MM.1S (cell line): ENCODE results near the gene RPP40.

Source experiments
- EZH2 ChIP-seq: fragments of 300-600 bp; sonication (generic); optimal IDR thresholded peaks from 2 replicates; pipeline ENCODE3; 2017; ENCODE audit warnings: low read depth, mild to moderate bottlenecking, antibody characterized with exemption, low read length, mixed read lengths
- EZH2phosphoT487 ChIP-seq: fragments of 300-600 bp; sonication (generic); IDR thresholded peaks from 2 replicates; pipeline ENCODE4 v1.6.1; 2018; ENCODE audit warnings: antibody characterized with exemption, low read length
- TF ChIP-seq, protein P1 (sequence below): fragments of 300-600 bp; sonication (generic); IDR thresholded peaks from 2 replicates; pipeline ENCODE4 v1.5.1; 2016; ENCODE audit warnings: antibody characterized with exemption, low read length, mixed read lengths

- TF ChIP-seq, protein P1, sequence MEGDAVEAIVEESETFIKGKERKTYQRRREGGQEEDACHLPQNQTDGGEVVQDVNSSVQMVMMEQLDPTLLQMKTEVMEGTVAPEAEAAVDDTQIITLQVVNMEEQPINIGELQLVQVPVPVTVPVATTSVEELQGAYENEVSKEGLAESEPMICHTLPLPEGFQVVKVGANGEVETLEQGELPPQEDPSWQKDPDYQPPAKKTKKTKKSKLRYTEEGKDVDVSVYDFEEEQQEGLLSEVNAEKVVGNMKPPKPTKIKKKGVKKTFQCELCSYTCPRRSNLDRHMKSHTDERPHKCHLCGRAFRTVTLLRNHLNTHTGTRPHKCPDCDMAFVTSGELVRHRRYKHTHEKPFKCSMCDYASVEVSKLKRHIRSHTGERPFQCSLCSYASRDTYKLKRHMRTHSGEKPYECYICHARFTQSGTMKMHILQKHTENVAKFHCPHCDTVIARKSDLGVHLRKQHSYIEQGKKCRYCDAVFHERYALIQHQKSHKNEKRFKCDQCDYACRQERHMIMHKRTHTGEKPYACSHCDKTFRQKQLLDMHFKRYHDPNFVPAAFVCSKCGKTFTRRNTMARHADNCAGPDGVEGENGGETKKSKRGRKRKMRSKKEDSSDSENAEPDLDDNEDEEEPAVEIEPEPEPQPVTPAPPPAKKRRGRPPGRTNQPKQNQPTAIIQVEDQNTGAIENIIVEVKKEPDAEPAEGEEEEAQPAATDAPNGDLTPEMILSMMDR, result no peak
- TF ChIP-seq EZH2 (no peak), EZH2phosphoT487 (no peak)
Measured at GRCh38 chr6:4950836-4951533, 52.9 kb downstream of the RPP40 start.
